Stimulated activated CD8-positive, alpha-beta memory T cell treated with anti-CD3 and anti-CD28 coated beads, Interleukin-15, amount 100 ng/mL, for 24 hours (primary cell): ENCODE results near the gene TRIM27.
"Not testable (repeated sequence)": the region's sequence is repeated elsewhere in the genome, so short reads cannot be mapped to it uniquely, and the experiment has no call there.

ENCODE experiments used
- DNase-seq: peaks from one replicate; pipeline ENCODE4 v3.0.0-alpha.2; 2020; ENCODE audit warnings: low read depth

TRIM27 gene

DNA sequence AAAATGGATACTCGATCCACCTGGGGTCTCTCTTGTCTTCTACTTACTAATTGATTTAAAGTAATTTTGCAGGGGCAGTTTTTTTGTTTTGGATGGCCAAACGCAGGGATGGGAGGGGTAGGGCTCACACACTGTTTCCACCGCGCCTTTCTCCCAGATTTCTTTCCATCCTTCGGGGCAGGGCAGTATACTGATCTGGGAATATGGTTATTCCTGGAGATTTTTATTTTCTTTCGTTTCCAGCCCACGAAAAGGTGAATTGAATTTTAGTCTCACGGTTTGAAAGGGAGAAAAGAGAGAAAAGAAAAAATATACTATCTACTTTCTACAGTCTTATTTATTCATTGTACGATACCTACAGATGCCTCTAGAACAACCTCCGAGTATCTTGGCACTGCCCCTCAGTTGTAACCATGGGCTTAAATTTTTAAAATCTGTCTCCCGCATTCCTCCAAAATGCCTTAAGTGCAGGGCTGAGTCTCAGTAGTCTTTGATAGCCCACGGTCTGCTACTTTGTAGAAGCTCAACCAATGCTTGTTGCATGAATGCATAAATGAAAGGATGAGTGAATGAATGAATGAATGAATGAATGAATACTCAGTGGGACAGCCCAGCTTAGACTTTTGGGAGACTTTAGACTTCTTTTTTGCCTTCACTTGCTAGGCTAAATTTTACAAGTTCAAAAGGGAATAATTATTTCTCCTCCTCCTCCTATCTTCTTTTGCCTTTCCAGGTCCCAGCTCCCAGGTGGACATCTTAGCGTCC, 18.1 kb upstream of the TRIM27 start:
- no peak for DNase-seq

DNA sequence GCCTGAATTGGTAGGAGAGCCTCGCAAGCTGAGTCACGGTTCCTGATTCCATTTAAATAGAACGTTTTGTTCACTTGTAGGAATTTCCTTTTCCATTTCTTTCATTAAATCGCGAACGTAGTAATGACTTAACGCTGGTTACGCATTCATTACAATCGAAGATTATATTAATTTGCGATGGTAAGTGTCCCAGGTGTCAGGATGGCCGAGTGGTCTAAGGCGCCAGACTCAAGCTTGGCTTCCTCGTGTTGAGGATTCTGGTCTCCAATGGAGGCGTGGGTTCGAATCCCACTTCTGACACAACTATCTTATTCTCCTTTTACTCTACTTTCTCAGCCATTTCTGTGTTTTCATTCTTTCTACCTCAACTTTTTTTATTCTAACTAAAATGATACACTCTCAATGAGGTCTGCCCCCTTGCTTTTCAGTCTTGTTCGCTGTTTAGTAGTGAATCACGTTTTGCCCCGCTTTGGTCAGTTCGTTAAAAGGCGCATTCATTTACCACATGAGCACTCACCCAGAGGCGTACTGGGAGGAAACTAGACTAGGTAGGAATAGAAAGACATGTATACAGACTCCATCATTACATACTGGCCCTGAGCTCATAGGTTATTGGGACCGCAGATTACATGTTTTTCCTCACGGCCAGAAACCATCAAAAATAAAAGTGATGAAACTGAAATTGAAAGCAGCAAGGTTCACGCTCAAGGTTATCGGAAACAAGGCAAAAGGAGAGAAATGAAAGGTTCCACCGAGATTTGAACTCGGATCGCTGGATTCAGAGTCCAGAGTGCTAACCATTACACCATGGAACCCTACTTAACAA, 17.3 kb upstream of the TRIM27 start:
- peak; percentile 51 for DNase-seq

- DNase-seq, result no peak
Measured at GRCh38 chr6:28940294-28940857, 16.6 kb upstream of the TRIM27 start.

DNA sequence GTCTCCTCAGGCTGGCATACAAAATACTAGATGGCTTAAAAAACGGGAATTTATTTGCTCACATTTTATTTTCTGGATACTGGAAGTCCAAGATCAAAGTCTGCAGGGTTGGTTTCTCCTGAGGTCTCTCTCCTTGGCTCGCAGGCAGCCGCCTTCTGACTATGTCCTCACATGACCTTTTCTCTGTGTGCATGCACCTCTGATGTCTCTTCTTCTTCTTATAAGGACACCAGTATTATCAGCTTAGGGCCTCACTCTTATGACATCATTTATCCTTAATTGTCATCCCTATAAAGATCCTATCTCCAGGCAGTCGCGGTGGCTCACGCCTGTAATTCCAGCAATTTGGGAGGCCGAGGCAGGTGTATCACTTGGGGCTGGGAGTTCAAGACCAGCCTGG, 9.3 kb upstream of the TRIM27 start:
- no peak for DNase-seq

GRCh38 chr6:28929887-28930620, 6.3 kb upstream of the TRIM27 start:
- no peak for DNase-seq

GRCh38 chr6:28929339-28929738, 5.6 kb upstream of the TRIM27 start:
- DNase-seq, result not testable (repeated sequence)

DNA sequence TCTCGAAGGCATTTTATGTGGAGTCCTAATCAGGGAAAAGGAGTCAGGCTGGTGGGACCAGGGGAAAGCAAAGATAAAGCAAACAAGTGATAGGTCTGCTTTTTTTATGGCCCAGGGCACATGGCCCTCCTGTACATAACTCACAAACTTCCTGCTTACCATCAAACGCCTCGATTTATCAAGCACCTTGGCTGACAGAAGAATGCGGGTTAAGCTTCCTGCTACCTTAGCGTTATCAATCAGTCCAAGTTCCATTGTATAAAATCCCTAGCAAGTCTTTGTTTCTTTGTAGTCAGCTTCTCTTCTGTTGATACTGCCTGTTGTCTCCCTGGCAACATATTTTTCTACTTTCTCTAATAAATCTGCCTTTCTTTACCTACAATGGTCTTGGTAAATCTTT, 4.1 kb upstream of the TRIM27 start:
- DNase-seq, result no peak

DNA sequence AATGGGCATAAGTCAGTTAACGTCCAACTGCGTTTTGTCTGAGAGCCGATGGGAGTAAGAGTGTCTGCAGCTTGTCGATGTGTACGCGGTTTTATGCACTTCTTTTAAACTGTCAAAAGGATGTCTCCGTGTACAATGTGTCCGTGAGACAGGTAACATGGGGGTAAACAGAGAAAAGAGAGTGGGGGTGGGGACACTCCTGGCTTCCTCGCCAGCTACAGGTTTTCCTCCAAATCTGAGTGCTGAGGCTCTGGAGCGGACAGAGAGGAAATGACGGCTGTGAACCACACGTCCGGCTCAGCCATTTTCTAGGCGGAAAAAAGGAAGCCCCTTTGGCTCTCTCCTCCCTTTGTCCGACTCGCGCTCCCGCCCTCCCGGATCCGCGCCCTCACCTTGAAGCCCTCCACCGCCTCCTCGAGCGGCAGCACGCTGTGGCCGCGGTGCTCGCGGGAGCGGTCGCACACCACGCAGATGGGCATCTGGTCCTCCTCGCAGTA, 916 bp downstream of the TRIM27 start:
- DNase-seq, result no peak

GRCh38 chr6:28922004-28922820, 1.6 kb downstream of the TRIM27 start:
- no peak for DNase-seq

- DNase-seq, result no peak
Measured at GRCh38 chr6:28920281-28920680, 3.5 kb downstream of the TRIM27 start.

DNA sequence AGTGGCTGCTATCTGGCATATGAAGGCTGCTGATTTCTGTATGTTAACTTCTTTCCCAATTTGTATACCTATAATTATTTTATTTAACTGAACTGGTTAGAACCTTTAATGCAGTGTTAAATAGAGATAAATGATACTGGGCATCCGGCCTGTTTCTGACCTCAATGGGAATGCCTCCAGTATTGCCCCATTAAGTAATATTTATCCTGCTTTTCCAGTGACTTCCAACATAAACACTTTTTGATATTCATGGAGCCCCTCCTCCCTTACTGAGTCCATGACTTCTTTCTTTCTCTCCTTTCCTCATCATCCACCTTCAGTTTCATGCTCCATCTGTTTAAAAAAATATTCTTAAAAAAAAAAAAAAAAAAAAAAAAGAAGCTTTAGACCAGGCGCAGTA, 8.8 kb downstream of the TRIM27 start:
- no peak for DNase-seq

DNA sequence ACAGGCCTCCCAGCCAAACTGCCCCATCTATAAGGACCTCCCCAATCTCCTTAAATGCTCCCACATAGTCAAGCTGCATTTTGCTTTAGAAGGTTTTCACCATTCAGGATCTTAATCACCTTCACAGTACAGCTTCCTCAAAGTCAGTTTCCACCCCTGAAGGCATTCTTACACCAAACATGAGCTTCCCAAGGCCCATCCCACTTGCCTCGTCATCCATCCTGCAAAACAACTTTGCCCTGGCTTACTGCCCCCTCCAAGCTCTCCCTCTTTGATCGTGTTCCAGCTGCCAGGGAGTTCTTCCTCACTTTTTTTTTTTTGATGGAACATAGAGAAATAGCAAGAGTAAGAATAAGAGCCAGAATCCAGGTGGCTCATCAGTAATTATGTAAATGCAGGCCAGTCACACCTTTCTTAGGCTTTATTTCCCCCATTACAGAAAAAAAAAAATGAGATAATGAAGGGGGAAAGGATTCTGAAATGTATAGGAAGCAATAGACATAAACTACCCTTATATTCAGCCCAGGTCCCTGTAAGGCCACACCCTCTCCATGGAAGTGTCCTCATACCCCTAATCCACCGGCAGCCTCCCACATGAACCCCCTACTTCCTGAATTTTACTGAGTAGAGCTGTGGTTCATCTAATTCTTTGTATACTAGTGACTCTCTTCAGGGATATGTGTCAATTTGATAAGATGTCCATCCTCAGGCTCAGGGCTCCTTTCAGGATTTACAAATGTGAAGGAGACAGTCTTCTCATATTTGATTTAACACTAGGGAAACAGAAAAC, 12.7 kb downstream of the TRIM27 start:
- no peak for DNase-seq

DNA sequence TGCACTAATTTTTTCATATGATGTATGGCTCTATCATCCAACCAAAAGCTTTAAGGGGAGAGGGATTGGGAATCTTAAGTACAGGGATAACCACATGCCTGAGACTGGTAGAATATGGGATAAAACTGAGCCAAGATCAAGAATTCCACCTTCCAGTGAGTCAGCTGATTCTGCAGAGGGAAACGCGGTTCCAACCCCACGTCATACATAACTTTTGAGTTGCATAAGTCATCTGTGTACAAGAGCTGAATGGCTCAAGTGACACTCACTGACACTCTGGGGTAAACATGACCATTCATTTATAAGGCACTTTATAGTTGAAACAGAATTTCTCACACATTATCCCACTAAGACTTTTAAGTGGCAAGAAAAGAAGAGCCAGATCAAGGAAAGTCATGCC, 16.4 kb downstream of the TRIM27 start:
- no peak for DNase-seq

- no peak for DNase-seq
Measured at GRCh38 chr6:28906669-28907068, 17.1 kb downstream of the TRIM27 start.

DNA sequence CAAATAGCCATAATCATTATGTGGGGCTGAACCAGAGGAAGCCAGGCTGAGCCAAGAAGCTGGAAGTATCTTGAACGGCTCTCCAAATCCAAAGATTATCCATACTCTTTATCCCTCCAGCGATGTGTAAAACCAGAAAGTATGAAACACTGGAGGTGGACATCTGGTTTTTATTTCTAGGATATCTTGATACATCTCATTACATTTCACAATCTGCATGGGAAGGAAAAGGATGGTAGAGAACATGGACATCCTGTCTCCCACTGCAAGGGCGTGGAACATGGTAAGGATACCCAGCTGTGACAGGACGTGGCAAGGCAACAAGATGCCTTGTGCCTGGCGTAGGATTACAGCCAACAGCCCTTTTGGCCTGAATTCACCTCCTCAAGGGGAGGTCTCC, 20.1 kb downstream of the TRIM27 start:
- DNase-seq, result no peak

- no peak for DNase-seq
Measured at GRCh38 chr6:28901831-28902230, 22.0 kb downstream of the TRIM27 start.

GRCh38 chr6:28900577-28901256, 23.1 kb downstream of the TRIM27 start:
- no peak for DNase-seq

DNA sequence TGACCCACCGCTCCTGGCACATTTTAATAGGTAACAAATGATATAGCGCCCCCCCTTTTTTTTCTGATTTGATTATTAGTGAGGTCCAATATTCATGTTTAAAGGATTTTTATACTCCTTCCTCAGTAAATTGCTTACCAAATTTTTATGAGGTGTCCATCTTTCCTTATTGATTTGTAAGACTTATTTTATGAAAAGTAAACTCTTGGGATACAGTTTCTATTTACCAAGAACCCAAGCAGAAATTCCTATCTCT, 25.1 kb downstream of the TRIM27 start:
- DNase-seq, result no peak

GRCh38 chr6:28897369-28897745, 26.4 kb downstream of the TRIM27 start:
- no peak for DNase-seq
